OCI-LY7 (cell line): ENCODE data around the gene MAP3K7.

Experiments used
- EZH2phosphoT487 ChIP-seq: fragments of 200-600 bp; sonication (generic); IDR thresholded peaks from 2 replicates; pipeline ENCODE4 v1.6.1; 2018; ENCODE audit warnings: low read depth, borderline replicate concordance, mild to moderate bottlenecking, mixed run types, antibody characterized with exemption, low read length, moderate library complexity, mixed read lengths
- TF ChIP-seq, protein P1 (sequence below): fragments of 200-600 bp; sonication (generic); conservative IDR thresholded peaks from 2 replicates; pipeline ENCODE4 v1.5.1; 2014; ENCODE audit warnings: mild to moderate bottlenecking, antibody characterized with exemption, low read length, moderate library complexity, mixed read lengths

DNA sequence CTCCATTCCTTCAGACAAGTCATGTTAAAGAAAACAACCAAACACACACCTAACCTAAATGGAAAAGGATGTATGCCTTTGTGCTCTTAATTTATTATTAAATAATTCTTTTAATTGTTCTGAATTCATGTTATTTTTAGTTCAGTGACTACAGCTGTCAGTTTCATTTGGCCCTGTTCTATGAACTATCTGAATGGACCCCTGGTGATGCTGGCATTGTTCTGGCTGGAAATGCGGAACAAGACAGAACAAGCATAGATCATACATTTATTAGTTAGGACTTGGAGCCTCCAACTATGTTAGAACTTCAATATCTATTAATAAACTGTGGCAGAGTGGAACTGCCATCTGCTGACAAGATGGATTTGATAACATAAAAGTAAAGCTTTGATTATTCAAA is 5.7 kb downstream of the MAP3K7 start:
- TF ChIP-seq, protein P1, sequence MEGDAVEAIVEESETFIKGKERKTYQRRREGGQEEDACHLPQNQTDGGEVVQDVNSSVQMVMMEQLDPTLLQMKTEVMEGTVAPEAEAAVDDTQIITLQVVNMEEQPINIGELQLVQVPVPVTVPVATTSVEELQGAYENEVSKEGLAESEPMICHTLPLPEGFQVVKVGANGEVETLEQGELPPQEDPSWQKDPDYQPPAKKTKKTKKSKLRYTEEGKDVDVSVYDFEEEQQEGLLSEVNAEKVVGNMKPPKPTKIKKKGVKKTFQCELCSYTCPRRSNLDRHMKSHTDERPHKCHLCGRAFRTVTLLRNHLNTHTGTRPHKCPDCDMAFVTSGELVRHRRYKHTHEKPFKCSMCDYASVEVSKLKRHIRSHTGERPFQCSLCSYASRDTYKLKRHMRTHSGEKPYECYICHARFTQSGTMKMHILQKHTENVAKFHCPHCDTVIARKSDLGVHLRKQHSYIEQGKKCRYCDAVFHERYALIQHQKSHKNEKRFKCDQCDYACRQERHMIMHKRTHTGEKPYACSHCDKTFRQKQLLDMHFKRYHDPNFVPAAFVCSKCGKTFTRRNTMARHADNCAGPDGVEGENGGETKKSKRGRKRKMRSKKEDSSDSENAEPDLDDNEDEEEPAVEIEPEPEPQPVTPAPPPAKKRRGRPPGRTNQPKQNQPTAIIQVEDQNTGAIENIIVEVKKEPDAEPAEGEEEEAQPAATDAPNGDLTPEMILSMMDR: no peak
- no peak for TF ChIP-seq EZH2phosphoT487
